GM12801 (cell line): ENCODE results near the gene ITPKC.

ENCODE experiments used
- TF ChIP-seq, protein P1 (sequence below): IDR thresholded peaks from one replicate; pipeline ENCODE4 v1.5.1; 2011; ENCODE audit warnings: control low read depth; ENCODE audit not compliant: insufficient read length; ENCODE audit errors: extremely low read depth

The ITPKC gene

DNA sequence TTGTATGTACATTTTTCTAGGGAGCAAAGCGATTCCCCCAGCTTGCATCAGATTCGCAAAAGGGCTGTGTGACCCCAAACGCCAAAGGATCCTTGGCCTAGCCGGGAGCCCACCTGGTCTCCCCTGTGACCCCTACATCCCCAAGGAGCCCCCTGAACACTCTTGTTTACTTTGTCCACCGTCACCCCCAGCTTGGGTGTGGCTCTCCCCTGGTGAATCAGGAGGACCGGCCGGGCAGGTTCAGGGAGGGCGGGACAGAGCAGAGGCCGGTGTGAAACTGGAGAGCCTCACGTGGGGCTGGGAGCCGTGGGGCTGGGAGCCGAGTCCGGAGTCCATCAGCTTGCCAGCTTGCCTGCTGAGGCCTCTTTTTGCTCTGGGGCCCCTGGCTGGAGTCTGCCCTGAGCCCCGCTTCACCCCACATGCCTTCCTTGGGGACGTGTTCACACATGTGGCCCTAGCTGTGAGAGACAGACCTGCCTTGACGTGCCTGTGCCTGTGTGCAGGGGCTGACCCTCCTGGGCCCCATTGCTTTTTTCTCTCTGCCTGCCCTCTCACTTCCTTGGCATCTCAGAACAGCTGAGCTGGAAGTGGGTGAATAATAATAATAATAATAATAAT, 2.0 kb downstream of the ITPKC start:
- TF ChIP-seq, protein P1, sequence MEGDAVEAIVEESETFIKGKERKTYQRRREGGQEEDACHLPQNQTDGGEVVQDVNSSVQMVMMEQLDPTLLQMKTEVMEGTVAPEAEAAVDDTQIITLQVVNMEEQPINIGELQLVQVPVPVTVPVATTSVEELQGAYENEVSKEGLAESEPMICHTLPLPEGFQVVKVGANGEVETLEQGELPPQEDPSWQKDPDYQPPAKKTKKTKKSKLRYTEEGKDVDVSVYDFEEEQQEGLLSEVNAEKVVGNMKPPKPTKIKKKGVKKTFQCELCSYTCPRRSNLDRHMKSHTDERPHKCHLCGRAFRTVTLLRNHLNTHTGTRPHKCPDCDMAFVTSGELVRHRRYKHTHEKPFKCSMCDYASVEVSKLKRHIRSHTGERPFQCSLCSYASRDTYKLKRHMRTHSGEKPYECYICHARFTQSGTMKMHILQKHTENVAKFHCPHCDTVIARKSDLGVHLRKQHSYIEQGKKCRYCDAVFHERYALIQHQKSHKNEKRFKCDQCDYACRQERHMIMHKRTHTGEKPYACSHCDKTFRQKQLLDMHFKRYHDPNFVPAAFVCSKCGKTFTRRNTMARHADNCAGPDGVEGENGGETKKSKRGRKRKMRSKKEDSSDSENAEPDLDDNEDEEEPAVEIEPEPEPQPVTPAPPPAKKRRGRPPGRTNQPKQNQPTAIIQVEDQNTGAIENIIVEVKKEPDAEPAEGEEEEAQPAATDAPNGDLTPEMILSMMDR: no peak

DNA sequence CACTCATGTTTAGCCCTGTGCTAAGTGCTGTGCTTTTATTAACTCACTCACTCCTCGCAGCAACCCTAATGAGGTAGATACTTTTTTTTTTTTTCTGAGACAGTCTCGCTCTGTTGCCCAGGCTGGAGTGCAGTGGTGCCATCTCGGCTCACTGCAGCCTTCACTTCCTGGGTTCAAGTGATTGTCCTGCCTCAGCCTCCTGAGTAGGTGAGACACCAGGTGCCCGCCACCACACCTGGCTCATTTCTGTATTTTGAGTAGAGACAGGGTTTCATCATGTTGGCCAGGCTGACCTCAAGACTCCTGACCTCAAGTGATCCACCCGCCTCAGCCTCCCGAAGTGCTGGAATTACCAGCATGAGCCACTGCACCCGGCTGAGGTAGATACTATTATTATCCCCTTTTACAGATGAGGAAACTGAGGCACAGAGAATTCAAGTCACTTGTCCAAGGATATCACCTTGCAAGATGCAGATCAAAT, 2.5 kb downstream of the ITPKC start:
- TF ChIP-seq, protein P1: no peak

DNA sequence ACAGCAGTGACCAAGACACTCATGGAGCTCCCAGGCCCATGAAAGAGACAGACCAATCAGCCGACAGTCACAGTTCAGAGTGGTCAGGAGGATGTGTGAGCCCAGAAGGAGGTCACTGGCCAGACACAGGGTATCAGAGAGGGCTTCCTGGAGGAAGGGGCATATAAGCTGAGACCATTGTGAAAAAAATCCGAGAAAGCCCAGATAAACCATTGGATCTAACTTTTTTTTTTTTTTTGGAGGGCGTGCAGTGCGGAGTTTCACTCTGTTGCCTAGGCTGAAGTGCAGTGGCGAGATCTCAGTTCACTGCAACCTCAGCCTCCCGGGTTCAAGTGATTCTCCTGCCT, 4.2 kb downstream of the ITPKC start:
- TF ChIP-seq, protein P1: no peak

DNA sequence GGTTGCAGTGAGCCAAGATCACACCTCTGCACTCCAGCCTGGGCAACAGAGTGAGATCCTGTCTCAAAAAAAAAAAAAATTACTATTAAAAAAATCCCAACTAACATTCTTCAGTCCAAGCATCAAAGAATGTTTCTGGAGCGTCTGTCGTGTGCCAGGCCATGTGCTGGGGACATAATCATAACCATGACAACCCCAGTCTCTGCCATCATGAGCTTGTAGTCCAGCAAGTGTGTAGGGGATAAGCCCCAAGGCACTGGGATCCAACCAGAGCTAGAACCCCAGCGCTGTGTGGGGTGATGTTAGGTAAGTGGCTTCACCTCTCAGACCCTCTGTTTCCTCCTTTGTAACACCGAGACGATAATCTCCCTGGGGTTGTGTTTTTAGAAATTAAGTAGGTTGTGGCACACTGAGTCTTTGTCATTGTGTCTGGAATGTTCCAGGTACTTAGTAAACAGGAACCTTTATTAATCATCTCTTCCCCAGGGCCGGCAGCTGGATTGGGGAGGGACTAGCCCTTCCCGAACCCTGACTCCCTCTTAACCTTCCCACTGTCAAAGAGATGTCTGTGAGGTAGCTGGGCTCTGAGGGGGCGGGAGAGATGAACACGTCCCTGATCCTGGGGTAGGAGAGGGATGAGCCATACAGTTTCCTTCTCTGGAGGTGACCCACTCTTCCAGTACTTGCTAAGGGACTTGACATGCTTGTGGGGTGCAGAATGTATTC, 5.2 kb downstream of the ITPKC start:
- TF ChIP-seq, protein P1: no peak

DNA sequence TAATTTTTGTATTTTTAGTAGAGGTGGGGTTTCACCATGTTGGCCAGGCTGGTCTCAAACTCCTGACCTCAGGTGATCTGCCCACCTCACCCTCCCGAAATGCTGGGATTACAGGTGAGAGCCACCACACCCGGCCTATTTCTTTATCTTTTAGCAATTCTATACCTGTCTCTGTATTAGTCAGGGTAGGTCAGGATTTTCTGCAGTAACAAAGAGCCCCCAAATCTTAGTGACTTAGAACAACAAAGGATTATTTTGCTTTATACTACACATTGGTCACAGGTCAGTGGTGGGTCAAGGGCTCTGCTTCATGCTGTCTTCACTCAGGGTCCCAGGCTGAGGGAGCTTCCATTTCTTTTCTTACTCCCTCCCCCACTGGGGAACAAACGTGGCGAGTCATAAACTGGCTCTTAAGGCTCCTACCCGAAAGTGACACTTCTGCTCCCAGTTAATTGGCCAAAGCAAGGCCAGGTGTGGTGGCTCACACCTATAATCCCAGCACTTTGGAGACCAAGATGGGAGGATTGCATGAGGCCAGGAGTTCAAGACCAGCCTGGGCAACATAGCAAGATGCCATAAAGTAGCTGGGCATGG, 6.8 kb downstream of the ITPKC start:
- TF ChIP-seq, protein P1: no peak

DNA sequence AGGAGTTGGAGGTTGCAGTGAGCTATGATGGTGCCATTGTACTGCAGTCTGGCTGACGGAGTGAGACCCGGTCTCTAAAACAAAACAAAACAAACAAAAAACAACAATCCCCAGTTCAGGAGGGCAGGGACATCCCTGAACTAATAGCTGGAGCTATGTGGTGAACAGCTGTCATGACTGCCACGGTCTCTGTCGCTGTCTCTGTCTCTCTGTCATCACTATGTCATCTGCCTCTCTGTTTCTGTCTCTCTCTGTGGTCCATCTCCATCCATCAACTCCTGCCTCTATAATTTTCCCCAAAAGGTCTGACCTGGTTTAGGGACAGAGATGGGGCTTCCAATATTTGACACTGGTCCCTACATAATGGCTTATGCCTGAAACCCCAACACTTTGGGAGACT, 7.4 kb downstream of the ITPKC start:
- TF ChIP-seq, protein P1: no peak

DNA sequence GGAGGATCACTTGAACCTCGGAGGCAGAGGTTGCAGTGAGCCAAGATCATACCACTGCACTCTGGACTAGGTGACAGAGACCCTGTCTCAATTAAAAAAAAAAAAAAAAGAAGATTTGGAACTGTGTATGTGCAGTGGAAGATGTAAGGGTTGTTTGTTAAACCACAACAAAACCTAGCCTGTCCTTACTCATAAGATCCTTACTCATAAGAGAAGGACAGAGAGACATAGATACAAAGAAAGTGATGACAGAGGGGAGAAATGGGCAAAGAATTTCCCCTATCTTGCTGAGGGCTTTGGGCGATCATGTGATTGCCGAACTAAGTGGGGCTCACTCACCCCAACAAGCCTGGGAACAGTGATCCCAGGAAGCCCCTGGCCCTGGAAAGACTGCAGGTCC, 7.9 kb downstream of the ITPKC start:
- TF ChIP-seq, protein P1: no peak
